ENCODE measurements around the gene CTU2. TPM values are rescaled to one million over a fixed set of nuclear protein-coding genes. Genes with fewer than 3 reads are reported as not detected.

Gene CTU2
- 11.0 and 11.3 TPM in 2 replicates for total RNA-seq

GRCh38 chr16:88706229-88706964 is at the start of gene CTU2, which contains the start of gene RNF166:
CTU2 (plus strand) TSS chr16:88706503; CDS start chr16:88706531, 28 bp downstream.
RNF166 (minus strand) TSS chr16:88706408; CDS start chr16:88706325, 83 bp downstream.

GRCh38 chr16:88662843-88663606 is 43.3 kb upstream of the CTU2 start, which contains the start of gene MVD:
MVD (minus strand) TSS chr16:88663091; CDS start chr16:88663080, 11 bp downstream.

GRCh38 chr16:88686439-88687253 is 19.7 kb upstream of the CTU2 start, which contains the start of gene SNAI3:
SNAI3 (minus strand) TSS chr16:88686507; CDS start chr16:88686406, 101 bp downstream.

Other genes with a start within 250 kb of the CTU2 start
- 9.4 and 10.2 TPM in 2 replicates for gene ZC3H18, start 136.1 kb upstream of the CTU2 start, total RNA-seq
- 0.09 TPM in 1 of 2 replicates, not detected in the other for gene IL17C, start 67.9 kb upstream of the CTU2 start, total RNA-seq
- 192 and 434 TPM in 2 replicates for gene CYBA, start 55.5 kb upstream of the CTU2 start, total RNA-seq
- 59.0 and 67.1 TPM in 2 replicates for gene MVD, start 43.4 kb upstream of the CTU2 start, total RNA-seq
- under 0.01 TPM in 1 of 2 replicates, not detected in the other for gene SNAI3, start 20.0 kb upstream of the CTU2 start, total RNA-seq
- 5.7 and 10.2 TPM in 2 replicates for gene RNF166, start 95 bp upstream of the CTU2 start, total RNA-seq
- 116 and 117 TPM in 2 replicates for gene PIEZO1, start 78.7 kb downstream of the CTU2 start, total RNA-seq
- gene CDT1, start 97.3 kb downstream of the CTU2 start, total RNA-seq, result 1.5 and 1.9 TPM in 2 replicates
- 40.3 and 72.3 TPM in 2 replicates for gene APRT, start 105.4 kb downstream of the CTU2 start, total RNA-seq
- gene GALNS, start 150.4 kb downstream of the CTU2 start, total RNA-seq, result 14.3 and 18.0 TPM in 2 replicates
- 70.5 and 88.1 TPM in 2 replicates for gene TRAPPC2L, start 150.6 kb downstream of the CTU2 start, total RNA-seq
- not detected in 2 replicates for gene PABPN1L, start 160.2 kb downstream of the CTU2 start, total RNA-seq